Neural cell (in vitro differentiated cells): ENCODE results near the gene ZNF71. TPM values are rescaled to one million over a fixed set of nuclear protein-coding genes. Genes with fewer than 3 reads are reported as not detected.

Experiments
- H2AFZ ChIP-seq: fragments of 200-600, 300-800 bp; sonication (generic), shearing (Covaris generic); 2 replicates; pipeline ENCODE4 v1.6.0; 2014; ENCODE audit warnings: low read depth, mild to moderate bottlenecking, antibody characterized with exemption, low read length, moderate library complexity
- H3F3A ChIP-seq: fragments of 200-600 bp; shearing (Covaris generic); 2 replicates; pipeline ENCODE4 v1.6.1; 2016; ENCODE audit warnings: mild to moderate bottlenecking, moderate library complexity, mixed read lengths, antibody characterized with exemption, low read length; ENCODE audit not compliant: insufficient read depth, poor library complexity, severe bottlenecking
- H3K27ac ChIP-seq: fragments of 200-600, 300-800 bp; sonication (generic), shearing (Covaris generic); 2 replicates; pipeline ENCODE4 v1.5.1; 2014; ENCODE audit warnings: mild to moderate bottlenecking, low read length, moderate library complexity
- H3K27me3 ChIP-seq: fragments of 300-800, 200-600 bp; sonication (generic), shearing (Covaris generic); 2 replicates; pipeline ENCODE4 v1.6.0; 2014; ENCODE audit warnings: mild to moderate bottlenecking, low read depth, low read length, moderate library complexity; ENCODE audit not compliant: insufficient read depth
- H3K36me3 ChIP-seq: fragments of 300-800, 200-600 bp; sonication (generic), shearing (Covaris generic); 2 replicates; pipeline ENCODE4 v1.5.1; 2014; ENCODE audit warnings: mild to moderate bottlenecking, antibody characterized with exemption, low read length, moderate library complexity; ENCODE audit not compliant: insufficient read depth
- H3K4me2 ChIP-seq: fragments of 300-800, 200-600 bp; sonication (generic), shearing (Covaris generic); 2 replicates; pipeline ENCODE4 v1.6.0; 2014; ENCODE audit warnings: mild to moderate bottlenecking, low read length
- H3K4me3 ChIP-seq: fragments of 300-800, 200-600 bp; sonication (generic), shearing (Covaris generic); 2 replicates; pipeline ENCODE4 v1.5.1; 2014; ENCODE audit warnings: mild to moderate bottlenecking, low read length, moderate library complexity
- H3K79me2 ChIP-seq: fragments of 200-600 bp; shearing (Covaris generic); replicated peaks from 2 replicates; pipeline ENCODE4 v1.6.0; 2014; ENCODE audit warnings: mild to moderate bottlenecking, low read length, moderate library complexity; ENCODE audit not compliant: insufficient read depth
- H3K9ac ChIP-seq: fragments of 300-800, 200-600 bp; sonication (generic), shearing (Covaris generic); 2 replicates; pipeline ENCODE4 v1.6.1; 2016; ENCODE audit warnings: mild to moderate bottlenecking, low read length, mixed read lengths
- H3K9me2 ChIP-seq: fragments of 200-600 bp; shearing (Covaris generic); 2 replicates; pipeline ENCODE4 v1.6.1; 2016; ENCODE audit warnings: mild to moderate bottlenecking, low read length, mixed read lengths; ENCODE audit not compliant: insufficient read depth
- H3K9me3 ChIP-seq: fragments of 200-600, 300-800 bp; sonication (generic), shearing (Covaris generic); 2 replicates; pipeline ENCODE4 v1.6.1; 2016; ENCODE audit warnings: mild to moderate bottlenecking, mixed run types, low read length, moderate library complexity, mixed read lengths
- H4K20me1 ChIP-seq: fragments of 200-600 bp; shearing (Covaris generic); 2 replicates; pipeline ENCODE4 v1.6.1; 2016; ENCODE audit warnings: mild to moderate bottlenecking, mixed run types; ENCODE audit not compliant: insufficient read depth
- CTCF ChIP-seq: fragments of 450-650 bp; IDR thresholded peaks from 2 replicates; pipeline ENCODE4 v1.5.1; 2014; ENCODE audit warnings: antibody characterized with exemption, mild to moderate bottlenecking, moderate library complexity; ENCODE audit not compliant: poor library complexity, severe bottlenecking
- MXI1 ChIP-seq: fragments of 450-650 bp; conservative IDR thresholded peaks from 2 replicates; pipeline ENCODE4 v1.6.1; 2014; ENCODE audit warnings: antibody characterized with exemption, mild to moderate bottlenecking; ENCODE audit not compliant: poor library complexity, severe bottlenecking
- POLR2AphosphoS5 ChIP-seq: IDR thresholded peaks from 2 replicates; pipeline ENCODE4 v1.6.1; 2012
- RAD21 ChIP-seq: fragments of 450-650 bp; conservative IDR thresholded peaks from 2 replicates; pipeline ENCODE4 v1.6.1; 2014; ENCODE audit warnings: antibody characterized with exemption, mild to moderate bottlenecking, moderate library complexity
- TAF1 ChIP-seq: IDR thresholded peaks from 2 replicates; pipeline ENCODE4 v1.6.1; 2012; ENCODE audit warnings: low read depth
- polyA plus RNA-seq: library from polyadenylated mRNA; depleted of rRNA; stranded (reverse); fragments of >200 nt; gene quantifications from 2 replicates; pipeline ENCODE4 v1.2.3, GENCODE V29; 2014
- TF ChIP-seq, protein P1 (sequence below): IDR thresholded peaks from 2 replicates; pipeline ENCODE4 v1.6.1; 2012; ENCODE audit warnings: borderline replicate concordance

Gene ZNF71
- polyA plus RNA-seq, 1 donor from 2014 or later, result 28.8 TPM

GRCh38 chr19:56633021-56633420 lies 37.9 kb downstream of the ZNF71 start:
- TF ChIP-seq MXI1, result no peak
- TF ChIP-seq TAF1, result no peak
- no peak for TF ChIP-seq POLR2AphosphoS5
- TF ChIP-seq CTCF, result no peak
- no peak overlapping the region for H3K4me3 ChIP-seq
- no peaks in the 10 kb centered on the region for H3K79me2 ChIP-seq
- H3K27me3 ChIP-seq, result no peaks in the 10 kb centered on the region
- H3K4me2 ChIP-seq, result no peak overlapping the region
- H3F3A ChIP-seq, result no peaks in the 10 kb centered on the region
- H4K20me1 ChIP-seq, result no peaks in the 10 kb centered on the region
- H2AFZ ChIP-seq, result no peak overlapping the region
- H3K9ac ChIP-seq, result no peak overlapping the region
- peaks cover 25% of the 10 kb centered on the region for H3K9me3 ChIP-seq
- H3K27ac ChIP-seq, result no peak overlapping the region
- H3K36me3 ChIP-seq, result peaks cover 3% of the 10 kb centered on the region
- no peaks in the 10 kb centered on the region for H3K9me2 ChIP-seq

DNA sequence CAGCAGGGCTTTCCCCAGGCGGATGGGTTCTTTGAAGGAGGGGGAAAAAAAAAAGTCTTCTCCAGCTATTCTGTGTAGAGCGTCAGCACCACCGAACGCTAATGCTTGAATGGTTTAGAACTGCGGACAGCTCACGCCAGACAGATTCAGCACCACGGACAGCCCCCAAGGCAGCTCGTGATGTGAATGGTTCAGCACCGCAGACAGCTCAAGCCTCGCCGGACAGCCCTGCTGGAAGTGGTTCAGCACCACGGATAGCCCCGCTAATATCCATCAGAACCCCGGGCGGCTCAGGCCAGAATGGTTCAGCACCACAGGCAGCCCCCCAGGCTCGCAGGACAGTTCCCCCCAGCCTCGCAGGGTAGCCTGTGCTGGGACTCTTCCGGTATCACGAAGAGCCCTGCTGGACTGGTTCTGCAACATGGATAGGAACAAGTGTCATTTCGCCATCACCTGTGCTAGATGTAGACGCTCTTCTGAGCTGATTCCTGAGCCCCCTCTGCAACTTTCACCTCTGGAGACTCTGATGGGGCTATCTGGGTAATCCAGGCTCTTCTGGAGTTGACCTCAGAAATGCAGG lies 43.0 kb downstream of the ZNF71 start:
- peaks cover 20% of the 10 kb centered on the region for H3K9me3 ChIP-seq

More for the DNA sequence above, 43.0 kb downstream of the ZNF71 start:
- no peak overlapping the region for H2AFZ ChIP-seq
- H3K79me2 ChIP-seq, result no peaks in the 10 kb centered on the region
- no peaks in the 10 kb centered on the region for H3K27me3 ChIP-seq
- TF ChIP-seq, protein P1, sequence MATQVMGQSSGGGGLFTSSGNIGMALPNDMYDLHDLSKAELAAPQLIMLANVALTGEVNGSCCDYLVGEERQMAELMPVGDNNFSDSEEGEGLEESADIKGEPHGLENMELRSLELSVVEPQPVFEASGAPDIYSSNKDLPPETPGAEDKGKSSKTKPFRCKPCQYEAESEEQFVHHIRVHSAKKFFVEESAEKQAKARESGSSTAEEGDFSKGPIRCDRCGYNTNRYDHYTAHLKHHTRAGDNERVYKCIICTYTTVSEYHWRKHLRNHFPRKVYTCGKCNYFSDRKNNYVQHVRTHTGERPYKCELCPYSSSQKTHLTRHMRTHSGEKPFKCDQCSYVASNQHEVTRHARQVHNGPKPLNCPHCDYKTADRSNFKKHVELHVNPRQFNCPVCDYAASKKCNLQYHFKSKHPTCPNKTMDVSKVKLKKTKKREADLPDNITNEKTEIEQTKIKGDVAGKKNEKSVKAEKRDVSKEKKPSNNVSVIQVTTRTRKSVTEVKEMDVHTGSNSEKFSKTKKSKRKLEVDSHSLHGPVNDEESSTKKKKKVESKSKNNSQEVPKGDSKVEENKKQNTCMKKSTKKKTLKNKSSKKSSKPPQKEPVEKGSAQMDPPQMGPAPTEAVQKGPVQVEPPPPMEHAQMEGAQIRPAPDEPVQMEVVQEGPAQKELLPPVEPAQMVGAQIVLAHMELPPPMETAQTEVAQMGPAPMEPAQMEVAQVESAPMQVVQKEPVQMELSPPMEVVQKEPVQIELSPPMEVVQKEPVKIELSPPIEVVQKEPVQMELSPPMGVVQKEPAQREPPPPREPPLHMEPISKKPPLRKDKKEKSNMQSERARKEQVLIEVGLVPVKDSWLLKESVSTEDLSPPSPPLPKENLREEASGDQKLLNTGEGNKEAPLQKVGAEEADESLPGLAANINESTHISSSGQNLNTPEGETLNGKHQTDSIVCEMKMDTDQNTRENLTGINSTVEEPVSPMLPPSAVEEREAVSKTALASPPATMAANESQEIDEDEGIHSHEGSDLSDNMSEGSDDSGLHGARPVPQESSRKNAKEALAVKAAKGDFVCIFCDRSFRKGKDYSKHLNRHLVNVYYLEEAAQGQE, result peak; percentile 97
- TF ChIP-seq RAD21 (no peak), CTCF (no peak)
- no peaks in the 10 kb centered on the region for H3K9me2 ChIP-seq
- no peaks in the 10 kb centered on the region for H4K20me1 ChIP-seq
- H3K9ac ChIP-seq, result no peak overlapping the region
- H3K36me3 ChIP-seq, result peaks cover under 1% of the 10 kb centered on the region
- H3K4me3 ChIP-seq, result no peak overlapping the region
- no peak overlapping the region for H3K4me2 ChIP-seq
- no peaks in the 10 kb centered on the region for H3F3A ChIP-seq
- no peak overlapping the region for H3K27ac ChIP-seq
